Lower leg skin (tissue), 4 donors: ENCODE results near the gene EMCN. TPM values are rescaled to one million over a fixed set of nuclear protein-coding genes. Genes with fewer than 3 reads are reported as not detected.

Experiments used
- DNase-seq, 2 donors: peaks; one replicate each; pipeline ENCODE4 v3.0.0-alpha.2; 2019; ENCODE audit warnings: low spot score in 2 of 2
- H3K4me3 ChIP-seq: fragments of 200-600 bp; sonication (generic); 2 replicates; pipeline ENCODE4 v1.5.1; 2017; ENCODE audit warnings: mild to moderate bottlenecking, low read depth; ENCODE audit not compliant: poor library complexity, severe bottlenecking
- CTCF ChIP-seq, 3 donors: fragments of 450-650 bp; IDR thresholded peaks; one replicate each; pipeline ENCODE4 v1.5.1; 2016; ENCODE audit warnings: antibody characterized with exemption in 3 of 3, mild to moderate bottlenecking in 3 of 3, moderate library complexity in 2 of 3
- POLR2A ChIP-seq, 2 donors: fragments of 450-650 bp; IDR thresholded peaks; one replicate each; pipeline ENCODE4 v1.6.1; 2016 to 2017; ENCODE audit warnings: antibody characterized with exemption in 2 of 2, mild to moderate bottlenecking in 1 of 2, moderate library complexity in 1 of 2
- WGBS, 2 donors: methylation state at CpG; one replicate each; pipeline ENCODE4 v1.1.5; 2018; 5-methylcytosine and 5-hydroxymethylcytosine counted together
- intact Hi-C: fragments of 100-400 bp; cut with DNase I; formaldehyde crosslinking; loops from one replicate; pipeline ENCODE4 v1.15.0; 2023; ENCODE audit warnings: low total_unique reads
- total RNA-seq, 4 donors: library from RNA; depleted of rRNA; stranded (reverse); fragments of >200 nt; gene quantifications; one replicate each; pipeline ENCODE4 v1.1.0, GENCODE V29; 2016

Gene EMCN, protein sequence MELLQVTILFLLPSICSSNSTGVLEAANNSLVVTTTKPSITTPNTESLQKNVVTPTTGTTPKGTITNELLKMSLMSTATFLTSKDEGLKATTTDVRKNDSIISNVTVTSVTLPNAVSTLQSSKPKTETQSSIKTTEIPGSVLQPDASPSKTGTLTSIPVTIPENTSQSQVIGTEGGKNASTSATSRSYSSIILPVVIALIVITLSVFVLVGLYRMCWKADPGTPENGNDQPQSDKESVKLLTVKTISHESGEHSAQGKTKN
- 10 to 100 TPM in 1 of 4 donors, 1 to 10 TPM in 3; 1.9 to 11.1 (median 7.1) TPM for total RNA-seq

DNA sequence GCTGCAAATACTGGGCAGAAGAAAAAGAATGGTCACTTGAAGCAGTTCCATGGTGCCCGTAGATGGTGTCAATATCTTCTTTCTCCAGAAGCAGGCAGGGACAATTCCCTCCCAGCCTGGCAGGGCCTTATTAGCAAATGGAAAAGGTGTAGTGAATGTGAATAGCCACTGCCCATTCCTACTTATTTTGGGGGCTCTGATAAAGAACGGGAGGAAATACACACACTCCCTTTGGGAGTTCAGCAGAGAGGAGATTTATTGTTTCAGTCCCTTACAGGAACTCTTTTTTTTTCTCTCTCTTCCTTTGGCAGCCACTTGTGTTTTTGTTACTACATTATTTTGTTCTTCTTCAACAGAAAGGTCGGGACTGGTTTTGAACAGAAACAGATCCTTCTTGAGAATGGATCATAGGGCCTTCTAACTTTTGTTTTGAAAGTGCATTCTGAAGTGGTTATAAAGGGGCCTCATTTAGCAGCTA lies at the start of gene EMCN:
Gene EMCN (minus strand): TSS at position 159 of the 478 bp plus-strand sequence. CDS start 108 bp downstream, at position 51.
- WGBS, 2 donors: 21 to 33% methylated on average over 3 of the region's 3 CpGs
- DNase-seq: no peak
- H3K4me3 ChIP-seq: peak within 1 kb of the TSS; percentile 2
- TF ChIP-seq POLR2A (IDR thresholded peaks at IDR 0.05): no peak
- no peak for TF ChIP-seq CTCF (IDR thresholded peaks at IDR 0.05)
- intact Hi-C loops: no loop called here

- no peak overlapping the region for H3K4me3 ChIP-seq
- intact Hi-C loops: no loop called here
- DNase-seq: no peak
- TF ChIP-seq POLR2A (IDR thresholded peaks at IDR 0.05) (no peak), CTCF (IDR thresholded peaks at IDR 0.05) (no peak)
- WGBS, 2 donors: 63 to 68% methylated on average over 3 of the region's 3 CpGs
Observed at GRCh38 chr4:100566396-100566795, 48.6 kb upstream of the EMCN start.

- intact Hi-C loops: no loop called here
- WGBS, 2 donors: 78 to 90% methylated on average over 2 of the region's 2 CpGs
- no peak for TF ChIP-seq CTCF (IDR thresholded peaks at IDR 0.05)
- no peak overlapping the region for H3K4me3 ChIP-seq
- no peak for DNase-seq
Observed at GRCh38 chr4:100557306-100557705, 39.5 kb upstream of the EMCN start.

GRCh38 chr4:100555611-100556337 lies 38.0 kb upstream of the EMCN start:
- 55 to 57% methylated on average over 2 of the region's 2 CpGs for WGBS, 2 donors
- no peak for DNase-seq
- TF ChIP-seq CTCF (IDR thresholded peaks at IDR 0.05): no peak
- no peak for TF ChIP-seq POLR2A (IDR thresholded peaks at IDR 0.05)
- H3K4me3 ChIP-seq: no peak overlapping the region
- intact Hi-C loops: no loop called here

DNA sequence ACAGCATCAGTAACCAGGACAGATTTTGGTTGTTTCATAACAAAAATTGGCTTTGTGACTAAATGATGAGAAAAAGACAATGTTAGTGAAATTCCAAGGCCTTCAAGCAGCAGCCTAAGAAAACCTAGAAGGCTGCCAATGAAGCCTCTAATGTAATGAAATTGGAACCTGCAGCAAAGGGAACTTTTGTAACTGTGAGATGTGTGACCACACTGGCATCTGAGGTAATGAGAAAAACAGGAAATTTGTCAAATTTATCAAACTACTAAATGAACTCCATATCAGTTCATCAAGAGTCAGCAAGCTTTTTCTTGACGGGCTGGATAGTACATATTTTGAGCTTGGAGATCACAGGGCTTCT lies 30.4 kb upstream of the EMCN start:
- TF ChIP-seq CTCF (IDR thresholded peaks at IDR 0.05): no peak
- 32 to 47% methylated on average over 1 of the region's 1 CpG for WGBS, 2 donors
- H3K4me3 ChIP-seq: no peak overlapping the region
- DNase-seq: no peak
- intact Hi-C loops: no loop called here
